Sciatic nerve (tissue), 2 donors: Measurements from ENCODE around the gene ICAM1. TPM values are rescaled to one million over a fixed set of nuclear protein-coding genes. Genes with fewer than 3 reads are reported as not detected.

ENCODE experiments used
- ATAC-seq: fragments of 200-7000 bp; cut with Tn5 transposase; one replicate; pipeline ENCODE4 v1.9.1; 2020; ENCODE audit warnings: mild to moderate bottlenecking, moderate library complexity
- DNase-seq: peaks from one replicate; pipeline ENCODE4 v3.0.0-alpha.2; 2020; ENCODE audit warnings: low spot score
- intact Hi-C: fragments of 100-400 bp; cut with DNase I; formaldehyde crosslinking; loops from one replicate; pipeline ENCODE4 v1.14.2; 2022
- total RNA-seq: library from RNA; stranded (reverse); fragmentation: NEBNext Ultra II Directional; extraction: Animal tissue kit (Norgen Biotek cat#: 25700); gene quantifications from one replicate; pipeline ENCODE4 v1.2.1, GENCODE V29; 2021
- donor health status: DM: no; HTN: no; CAD: no.
- donor health status: DM: no; HTN: no; CAD: no.

ICAM1 gene
- total RNA-seq, 1 donor from 2014 or later, result 30.7 TPM

DNA sequence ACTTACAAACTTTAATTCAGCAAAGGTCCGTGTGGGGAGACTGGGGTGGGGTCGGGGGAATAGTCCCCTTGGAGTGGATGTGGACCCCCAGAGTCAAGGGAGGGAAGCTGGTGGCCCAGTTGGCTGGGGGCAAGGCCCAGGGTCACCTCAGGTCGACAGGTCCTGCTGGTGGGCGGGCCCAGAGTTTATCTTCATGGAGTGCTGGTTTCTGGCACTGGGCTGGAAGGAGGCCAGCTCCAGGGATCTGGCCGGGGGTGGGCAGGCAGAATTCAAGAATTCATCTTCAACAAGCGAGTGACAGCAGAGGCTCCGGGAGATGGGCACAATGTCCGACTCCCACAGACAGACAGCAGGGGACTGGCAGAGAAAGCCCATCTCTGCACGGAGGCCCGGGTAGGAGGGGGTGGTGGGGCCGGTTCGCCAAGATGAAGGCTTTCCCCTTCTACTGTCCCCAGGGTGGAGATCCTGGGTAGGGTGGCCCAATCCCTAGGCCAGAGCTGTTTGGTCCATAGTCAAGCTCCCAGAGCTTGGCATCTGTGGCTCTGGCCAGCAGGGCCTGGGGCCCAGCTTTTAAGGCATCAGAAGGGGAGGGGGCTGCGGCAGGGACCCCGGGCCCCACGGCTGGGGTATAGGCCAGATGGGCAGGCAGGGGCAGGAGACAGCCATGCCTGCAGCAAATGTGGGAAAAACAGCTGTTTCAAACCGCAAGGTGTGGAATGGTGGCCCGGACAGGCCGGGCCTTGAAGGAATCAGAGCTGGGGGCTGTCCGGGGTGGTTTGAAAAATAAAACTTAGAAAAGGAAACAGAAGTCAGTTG lies 45.5 kb downstream of the ICAM1 start:
- DNase-seq (no peak), ATAC-seq (peak; percentile 35)
- intact Hi-C loops, result loop anchor here (2.0 kb wide), 1 partner anchor 16 kb away; the partner anchor contains the start of gene RAVER1

DNA sequence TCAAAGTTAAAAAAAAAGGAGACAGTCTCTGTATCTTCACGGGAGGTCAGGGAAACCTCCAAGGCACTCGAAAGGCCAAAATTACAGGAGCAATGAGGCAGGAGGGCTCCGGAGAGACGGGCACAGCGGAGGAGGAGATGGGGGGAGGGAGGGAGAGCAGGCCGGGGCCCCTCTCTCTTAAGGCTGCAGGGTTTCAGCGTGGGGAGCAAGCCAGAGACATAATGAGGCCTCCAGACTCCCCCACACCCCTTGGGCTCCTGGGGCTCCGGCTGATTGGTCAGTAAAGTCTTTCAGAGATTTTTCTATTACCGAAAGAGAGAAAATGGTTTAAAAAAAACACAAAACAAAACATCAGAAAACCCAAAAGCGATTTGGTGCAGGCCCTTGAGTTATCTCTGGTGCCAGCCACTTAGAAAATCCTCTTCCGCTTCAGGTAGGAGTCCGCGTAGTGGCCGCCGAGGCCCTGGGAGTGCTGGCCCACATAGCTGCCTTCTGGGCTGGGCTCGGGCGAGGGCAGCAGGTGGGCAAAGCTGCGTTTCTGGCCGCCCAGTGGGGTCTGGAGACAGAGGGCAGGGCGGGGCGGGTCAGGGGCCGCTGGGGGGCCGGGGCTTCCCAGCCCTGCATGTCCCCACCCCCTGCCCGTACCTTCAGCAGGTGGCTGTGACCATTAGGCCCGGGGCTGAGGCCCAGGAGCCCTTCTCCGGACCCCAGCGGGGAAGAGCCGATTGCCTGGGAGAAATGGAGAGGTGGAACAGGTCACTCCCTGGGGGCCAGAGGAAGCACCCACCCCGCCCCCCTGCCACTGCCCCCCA lies 46.3 kb downstream of the ICAM1 start:
- ATAC-seq (no peak), DNase-seq (no peak)
- intact Hi-C loops, result loop anchor here (2.0 kb wide), 1 partner anchor 16 kb away; the partner anchor contains the start of gene RAVER1

DNA sequence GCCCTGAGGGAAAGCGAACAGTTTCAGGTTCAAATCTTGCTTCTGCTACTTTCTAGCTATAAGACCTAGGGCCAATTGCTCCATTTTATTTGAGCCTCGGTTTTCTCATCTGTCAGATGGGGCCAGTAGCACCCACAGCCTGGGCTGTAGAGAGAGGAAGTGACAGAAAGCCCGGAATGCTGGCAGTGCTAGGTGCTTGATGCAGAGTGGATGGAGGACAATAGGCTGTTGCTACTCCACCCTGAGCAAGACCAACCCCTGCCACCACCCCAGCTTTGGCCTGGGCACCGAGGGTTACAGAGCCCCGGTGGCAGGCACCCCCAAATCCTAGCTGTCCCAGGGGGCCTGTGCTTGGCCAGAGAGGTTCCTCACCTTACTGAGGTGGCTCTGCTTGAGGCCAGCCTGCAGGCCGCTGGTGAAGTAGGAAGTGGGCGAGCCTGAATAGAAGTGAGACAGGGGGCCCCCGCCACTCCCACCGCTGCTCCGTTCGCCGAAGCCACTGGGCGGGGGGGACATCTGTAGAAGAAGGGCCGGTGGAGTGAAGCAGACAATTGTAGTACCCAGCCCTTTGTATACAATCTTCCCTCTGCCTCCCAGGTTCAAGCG lies 47.0 kb downstream of the ICAM1 start:
- DNase-seq, result no peak
- no peak for ATAC-seq
- intact Hi-C loops, result loop anchor here (2.0 kb wide), 1 partner anchor 15 kb away; the partner anchor contains the start of gene RAVER1

DNA sequence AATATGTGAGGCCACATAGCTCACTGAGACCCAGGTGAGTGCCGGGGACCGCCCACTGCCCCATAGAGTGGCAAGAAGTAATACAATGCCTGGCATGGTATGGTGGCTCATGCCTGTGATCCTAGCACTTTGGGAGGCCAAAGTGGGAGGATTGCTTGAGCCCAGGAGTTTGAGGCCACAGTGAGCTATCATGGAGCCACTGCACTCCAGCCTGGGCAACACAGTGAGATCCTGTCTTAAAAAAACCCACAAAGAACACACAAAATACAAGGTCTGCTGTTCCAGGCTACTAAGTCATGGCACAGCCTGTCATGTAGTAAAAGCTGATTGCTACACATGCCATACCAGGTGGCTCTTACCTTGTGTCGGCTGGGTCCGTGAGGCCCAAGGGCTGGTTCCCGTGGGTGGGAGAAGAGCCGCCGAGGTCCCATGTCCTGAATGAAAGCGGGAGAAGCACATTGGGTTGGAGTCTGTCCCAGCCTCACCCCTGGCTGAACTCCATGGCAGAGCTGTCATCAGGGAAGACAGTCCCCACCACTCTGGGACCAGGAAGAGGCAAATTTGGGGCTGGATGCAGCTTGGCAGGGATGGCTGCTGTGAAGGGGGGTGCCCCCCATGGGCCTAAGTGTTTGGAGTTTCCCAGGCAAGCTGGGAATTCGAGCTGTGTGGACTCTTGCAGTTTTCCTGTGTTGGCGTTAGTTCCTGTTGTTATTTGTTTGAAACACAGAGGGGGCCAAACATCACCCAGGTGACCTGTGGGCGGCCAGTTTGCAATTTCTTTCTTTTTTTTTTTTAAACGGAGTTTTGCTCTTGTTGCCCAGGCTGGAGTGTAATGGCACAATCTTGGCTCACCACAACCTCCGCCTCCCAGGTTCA lies 48.1 kb downstream of the ICAM1 start:
- DNase-seq (no peak), ATAC-seq (no peak)
- intact Hi-C loops, result no loop called here

DNA sequence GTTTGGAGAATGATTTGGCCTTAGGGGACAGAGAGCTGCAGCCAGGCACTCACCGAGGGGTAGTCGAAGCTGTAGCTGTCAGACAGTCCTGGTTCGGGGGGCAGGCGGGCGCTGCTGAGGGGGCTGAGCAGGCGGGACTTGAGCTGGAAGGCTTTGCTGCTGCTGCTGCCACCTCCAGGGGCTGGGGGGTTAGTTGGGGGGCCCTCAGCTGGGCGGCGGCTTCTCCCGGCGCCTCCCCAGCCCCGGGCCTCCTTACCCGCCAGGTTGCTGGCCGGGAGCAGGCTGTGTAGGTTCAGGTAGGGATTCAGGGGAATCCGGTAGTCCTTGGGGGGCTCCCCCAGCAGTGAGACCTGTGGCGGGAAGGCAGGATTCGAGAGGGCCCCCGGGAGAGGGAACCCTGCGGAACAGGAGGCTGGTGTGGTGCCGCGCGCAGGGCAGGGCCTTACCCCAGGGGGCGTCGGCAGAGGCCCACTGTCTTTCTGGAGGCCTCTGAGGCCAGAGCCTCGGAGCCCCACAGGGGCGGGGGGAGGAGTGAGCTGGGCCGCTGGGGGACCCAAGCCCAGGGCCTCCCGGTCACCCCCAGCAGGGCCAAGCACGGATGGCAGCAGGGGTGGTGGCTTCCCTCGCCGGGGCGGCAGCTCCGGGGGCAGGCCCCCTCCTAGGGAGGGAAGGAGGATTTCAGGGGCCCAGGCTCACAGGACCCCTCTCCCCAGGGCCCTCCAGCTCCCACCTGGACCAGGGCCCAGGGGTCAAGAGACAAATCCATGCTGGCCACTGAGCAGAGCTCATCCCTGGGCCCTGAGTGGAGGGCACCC lies 49.9 kb downstream of the ICAM1 start:
- DNase-seq (no peak), ATAC-seq (no peak)
- intact Hi-C loops, result no loop called here

DNA sequence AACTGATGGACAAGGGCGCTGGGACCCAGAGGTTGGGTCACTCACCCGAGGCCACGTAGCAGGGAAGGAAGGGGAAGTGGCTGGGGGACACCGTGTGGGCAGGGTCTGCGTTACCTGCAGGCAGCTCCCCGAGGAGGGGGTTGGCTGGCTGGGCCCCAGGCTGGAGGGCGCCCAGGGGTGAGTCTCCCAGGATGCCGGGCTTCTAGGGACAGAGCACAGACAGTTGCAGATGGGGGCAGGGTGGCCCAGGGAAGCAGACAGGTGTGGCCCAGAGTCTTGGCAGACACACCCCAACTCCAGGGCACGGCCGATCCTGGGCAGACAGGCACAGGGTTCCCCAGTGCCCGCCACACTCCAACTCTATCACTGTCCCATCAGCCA lies 50.5 kb downstream of the ICAM1 start:
- no peak for DNase-seq
- intact Hi-C loops, result no loop called here
- no peak for ATAC-seq

DNA sequence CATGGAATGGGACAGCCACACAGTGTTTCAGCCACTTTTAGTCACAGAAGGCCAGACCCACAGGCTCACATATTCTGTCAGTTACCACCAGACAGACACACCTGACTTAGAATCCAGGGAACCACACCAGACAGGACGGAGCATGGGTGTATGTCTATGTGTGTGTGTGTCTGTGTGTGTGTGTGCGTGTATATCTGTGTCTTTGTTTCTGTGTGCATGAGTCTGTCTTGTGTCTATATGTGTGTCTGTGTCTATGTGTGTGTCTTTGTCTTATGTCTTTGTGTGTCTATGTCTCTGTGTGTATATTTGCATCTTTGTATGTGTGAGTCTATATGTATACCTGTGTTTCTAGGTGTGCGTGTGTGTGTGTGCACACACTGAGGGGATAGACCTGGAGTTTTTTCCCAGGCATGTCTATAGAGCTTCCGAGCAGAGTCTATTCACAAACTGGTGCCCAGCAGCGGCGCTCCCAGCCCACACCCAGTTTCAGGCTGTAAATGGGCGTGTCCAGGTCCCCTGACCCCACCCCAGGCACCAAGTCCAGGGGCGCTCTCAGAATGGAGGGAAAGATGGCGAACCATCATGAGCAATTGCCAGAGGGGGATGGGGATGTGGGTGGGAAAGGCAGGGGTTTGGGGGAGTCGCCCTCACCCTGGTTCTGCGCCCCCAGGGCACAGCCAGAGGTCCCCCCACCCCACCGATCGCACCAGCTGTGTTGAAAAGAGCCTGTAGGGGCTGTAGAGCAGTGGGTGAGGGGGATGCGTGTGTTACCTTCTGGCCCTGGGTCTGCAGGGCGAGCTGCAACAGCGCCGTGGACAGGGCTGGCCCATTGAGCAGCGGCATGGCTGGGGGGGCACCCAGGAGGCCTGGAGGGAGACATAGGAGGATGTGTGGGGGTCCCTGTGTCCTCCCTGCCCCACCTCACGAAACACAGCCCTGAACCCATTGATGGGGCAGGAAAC lies 51.2 kb downstream of the ICAM1 start:
- no peak for ATAC-seq
- intact Hi-C loops, result no loop called here
- DNase-seq, result no peak

DNA sequence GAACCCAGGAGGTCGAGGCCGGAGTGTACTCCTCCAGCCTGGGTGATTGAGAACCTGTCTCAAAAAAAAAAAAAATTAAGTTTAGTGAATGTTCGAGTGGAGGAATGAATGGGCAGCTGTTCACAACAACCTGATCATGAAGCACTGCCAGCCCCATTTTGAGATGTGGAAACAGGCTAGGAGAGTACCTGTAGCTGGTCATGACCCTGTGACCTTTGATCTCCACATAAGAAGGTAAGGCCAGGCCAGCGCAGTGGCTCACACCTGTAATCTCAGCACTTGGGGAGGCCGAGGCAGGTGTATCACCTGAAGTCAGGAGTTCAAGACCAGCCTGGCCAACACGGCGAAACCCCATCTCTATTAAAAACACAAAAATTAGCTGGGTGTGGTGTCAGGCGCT lies 54.8 kb downstream of the ICAM1 start:
- ATAC-seq (no peak), DNase-seq (no peak)
- intact Hi-C loops, result no loop called here

DNA sequence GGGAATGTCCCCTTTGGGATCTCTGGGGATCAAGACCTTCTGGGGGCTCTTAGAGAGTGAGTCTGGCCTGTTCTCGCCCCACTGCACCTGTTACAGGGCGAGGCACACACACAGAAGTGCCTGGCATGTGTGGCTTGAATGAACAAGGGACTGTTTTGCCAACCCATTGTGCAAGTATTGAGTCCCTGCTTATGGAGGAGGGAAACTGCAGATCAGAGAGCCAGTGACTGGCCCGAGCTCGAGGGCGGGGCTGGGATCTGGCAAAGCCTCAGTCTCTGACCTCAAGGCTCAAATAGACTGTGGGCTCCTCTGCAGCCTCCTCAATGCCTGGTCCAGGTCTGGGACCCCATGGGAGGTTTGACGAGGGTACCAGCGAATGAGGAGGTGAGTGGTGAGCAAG lies 56.9 kb downstream of the ICAM1 start:
- ATAC-seq, result no peak
- DNase-seq, result no peak
- intact Hi-C loops, result no loop called here

DNA sequence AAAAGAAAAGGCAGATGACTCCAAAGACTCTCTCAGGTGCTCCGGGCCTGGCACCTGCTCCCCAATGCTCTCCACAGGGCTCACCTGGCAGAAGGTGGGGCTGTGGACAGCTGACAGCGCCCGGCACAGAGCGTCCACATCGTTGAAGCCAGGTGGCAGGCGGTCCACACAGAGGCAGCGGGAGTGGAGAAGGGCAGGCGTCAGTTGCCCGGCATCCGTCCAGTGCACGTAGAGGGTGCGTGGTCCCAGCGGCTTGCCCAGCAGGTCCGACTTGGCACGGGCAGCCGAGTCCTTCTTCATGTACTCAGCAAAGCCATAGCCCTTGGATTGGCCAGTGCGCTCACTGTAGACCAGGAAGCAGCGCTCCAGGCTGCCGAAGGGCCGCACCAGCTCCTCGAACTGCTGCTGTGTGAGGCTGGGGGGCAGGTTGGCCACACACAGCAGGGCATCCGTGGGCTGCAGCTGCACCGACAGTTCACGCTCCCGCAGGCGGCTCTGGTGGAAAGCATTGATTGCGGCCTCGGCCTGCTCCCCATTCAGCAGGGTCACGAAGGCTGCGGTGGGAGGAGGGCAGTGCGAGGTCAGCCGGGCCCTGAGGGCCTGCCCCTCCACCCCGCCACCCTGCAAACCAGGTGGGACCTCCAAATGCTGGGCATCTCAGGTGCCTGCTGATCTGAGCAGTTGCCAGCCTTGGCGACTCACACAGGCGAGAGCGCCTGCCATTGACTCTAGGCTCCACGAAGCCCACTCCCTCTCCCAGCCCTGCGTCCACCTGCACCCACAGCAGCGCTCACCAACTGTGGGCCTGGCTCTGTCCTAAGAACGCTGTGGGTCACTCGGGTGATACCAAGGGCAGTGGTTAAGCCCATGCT lies 57.9 kb downstream of the ICAM1 start:
- ATAC-seq (no peak), DNase-seq (no peak)
- intact Hi-C loops, result no loop called here

DNA sequence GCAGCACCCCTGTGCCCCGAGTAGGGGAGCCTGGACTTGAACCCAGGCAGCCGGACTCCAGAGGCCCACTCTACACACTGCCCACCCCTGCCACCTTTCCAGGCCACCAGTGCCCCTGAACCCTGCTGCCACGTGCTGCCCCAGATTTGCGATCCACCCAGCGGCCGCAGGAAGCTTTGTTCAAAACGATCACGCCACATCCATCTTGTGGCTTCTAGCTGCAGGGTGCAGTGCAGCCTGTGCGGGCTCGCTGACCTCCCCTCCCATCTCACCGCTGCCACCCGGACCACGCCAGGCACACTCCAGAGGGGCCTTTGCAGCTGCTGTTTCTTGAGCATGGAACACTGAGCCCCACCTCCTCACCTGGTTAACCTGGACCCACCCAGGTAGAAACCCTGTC lies 58.6 kb downstream of the ICAM1 start:
- intact Hi-C loops, result no loop called here
- DNase-seq (no peak), ATAC-seq (no peak)

DNA sequence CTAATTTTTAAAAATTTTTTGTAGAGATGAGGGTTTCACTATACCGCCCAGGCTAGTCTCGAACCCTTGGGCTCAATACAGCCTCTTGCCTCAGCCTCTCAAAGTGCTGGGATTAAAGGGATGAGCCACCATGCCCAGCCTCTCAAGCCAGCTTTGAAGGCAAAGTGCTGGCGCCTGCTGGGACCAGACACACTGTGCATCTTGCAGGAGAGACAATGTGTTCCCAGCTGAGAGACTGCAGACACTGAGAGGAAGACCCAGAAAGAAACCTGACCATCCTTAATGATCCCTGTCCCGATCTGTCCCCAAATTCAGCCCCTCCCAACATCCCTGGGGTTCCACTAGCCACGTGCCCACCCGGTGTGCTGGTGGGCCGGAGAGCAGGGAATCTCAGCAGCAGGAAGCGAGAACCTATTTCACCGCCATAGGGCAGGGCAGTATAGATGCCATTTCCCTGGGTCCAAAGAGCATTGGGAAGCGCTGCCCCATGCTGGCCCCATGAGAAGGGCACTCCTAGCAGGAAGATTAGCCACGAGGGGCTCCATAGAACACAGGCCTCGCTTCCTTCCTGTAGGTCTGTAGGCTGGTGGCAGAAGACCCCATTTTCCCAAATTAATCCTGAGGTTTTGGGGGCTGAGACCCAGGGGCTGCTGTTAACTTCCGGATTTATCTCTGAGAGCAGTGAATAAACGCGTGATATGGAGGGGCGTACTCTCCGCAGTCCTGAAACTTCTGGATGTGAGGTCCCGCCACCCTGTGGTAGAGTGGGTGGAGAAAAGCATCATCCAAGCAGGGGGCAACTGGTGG lies 61.4 kb downstream of the ICAM1 start:
- intact Hi-C loops, result loop anchor here (2.0 kb wide), 1 partner anchor 16 kb away; the partner anchor contains the start of gene FDX2
- no peak for ATAC-seq

DNA sequence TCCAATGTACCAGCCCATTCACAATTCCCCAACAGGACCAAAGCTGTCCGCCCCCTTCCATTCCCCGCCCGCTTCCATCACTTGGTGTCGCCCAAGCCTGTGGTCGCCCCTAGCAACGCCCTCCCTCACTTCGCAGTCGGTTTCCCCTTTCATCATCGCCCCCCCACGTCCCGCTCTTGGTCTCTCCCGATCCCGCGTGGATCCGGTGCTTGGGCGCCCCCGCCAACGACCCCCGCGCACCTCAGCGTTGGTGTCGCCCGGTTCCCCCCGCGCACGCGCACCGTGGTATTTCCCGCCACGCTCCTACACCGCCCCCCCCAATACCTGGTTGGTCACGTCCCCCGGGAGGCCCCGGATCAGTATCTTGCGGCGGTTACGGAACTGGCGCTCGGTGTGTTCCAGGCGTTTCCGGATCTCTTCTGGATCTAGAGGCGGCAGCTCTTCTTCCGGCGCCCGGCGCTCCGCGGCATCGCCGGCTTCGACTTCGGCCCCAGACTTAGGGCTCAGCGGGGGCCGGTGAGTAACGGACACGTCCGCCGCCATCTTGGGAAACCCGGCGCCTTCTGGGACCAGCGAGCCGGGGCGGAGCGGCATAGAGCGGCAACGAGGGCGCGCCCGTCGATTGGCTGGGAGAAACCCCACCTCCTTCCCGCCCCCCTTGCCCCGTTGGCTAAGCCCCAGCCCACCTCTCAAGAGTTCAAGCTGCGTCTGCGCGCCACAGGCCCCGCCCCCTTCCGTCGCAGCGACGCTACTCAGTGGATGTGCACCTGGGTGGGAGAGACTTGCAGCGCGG lies 62.2 kb downstream of the ICAM1 start, which contains the start of gene RAVER1:
Gene RAVER1, minus strand, starts transcription at position 565 of the 793 bp plus-strand sequence. Its CDS starts 22 bp downstream, at position 543.
- ATAC-seq (peak; percentile 96), DNase-seq (peak; percentile 99)
- intact Hi-C loops, result loop anchor here (2.0 kb wide), 1 partner anchor 16 kb away; the partner anchor contains the start of gene FDX2

More for the DNA sequence above, 61.4 kb downstream of the ICAM1 start:
- DNase-seq, result no peak
